H9 (cell line): ENCODE measurements around the gene PIP5K1A. TPM values are rescaled to one million over a fixed set of nuclear protein-coding genes. Genes with fewer than 3 reads are reported as not detected.

Experiments used
- DNase-seq: peaks from one replicate; pipeline ENCODE4 v3.0.0-alpha.2; 2017
- H2AFZ ChIP-seq: one replicate; pipeline ENCODE4 v1.6.1; 2013; ENCODE audit warnings: mild to moderate bottlenecking, low read length, control low read depth, moderate library complexity
- H2AK5ac ChIP-seq: 2 replicates; pipeline ENCODE4 v1.6.1; 2013; ENCODE audit warnings: low read length, control low read depth, mixed read lengths; ENCODE audit not compliant: insufficient read length
- H2BK120ac ChIP-seq: one replicate; pipeline ENCODE4 v1.6.1; 2013; ENCODE audit warnings: low read depth, mild to moderate bottlenecking, low read length, control low read depth, inconsistent platforms; ENCODE audit not compliant: poor library complexity, severe bottlenecking
- H2BK12ac ChIP-seq: 2 replicates; pipeline ENCODE4 v1.6.1; 2013; ENCODE audit warnings: low read length, control low read depth, mixed read lengths, low read depth; ENCODE audit not compliant: insufficient read length
- H2BK15ac ChIP-seq: 2 replicates; pipeline ENCODE4 v1.6.1; 2013; ENCODE audit warnings: low read depth, low read length, control low read depth
- H2BK20ac ChIP-seq: one replicate; pipeline ENCODE4 v1.6.1; 2013; ENCODE audit warnings: low read depth, mild to moderate bottlenecking, low read length, control low read depth, inconsistent platforms; ENCODE audit not compliant: poor library complexity, severe bottlenecking
- H2BK5ac ChIP-seq: 2 replicates; pipeline ENCODE4 v1.6.1; 2013; ENCODE audit warnings: low read length, control low read depth, mixed read lengths; ENCODE audit not compliant: insufficient read length
- H3K14ac ChIP-seq: 2 replicates; pipeline ENCODE4 v1.6.1; 2013; ENCODE audit warnings: low read length, control low read depth; ENCODE audit not compliant: insufficient read depth
- H3K18ac ChIP-seq: 2 replicates; pipeline ENCODE4 v1.6.1; 2013; ENCODE audit warnings: low read depth, mild to moderate bottlenecking, mixed read lengths, low read length, control low read depth; ENCODE audit not compliant: insufficient read length
- H3K23ac ChIP-seq: 2 replicates; pipeline ENCODE4 v1.6.1; 2013; ENCODE audit warnings: low read length, control low read depth, mixed read lengths, low read depth; ENCODE audit not compliant: insufficient read length
- H3K23me2 ChIP-seq: 2 replicates; pipeline ENCODE4 v1.6.1; 2013; ENCODE audit warnings: low read depth, mild to moderate bottlenecking, mixed read lengths, low read length, control low read depth; ENCODE audit not compliant: insufficient read length, poor library complexity, severe bottlenecking
- H3K27ac ChIP-seq: 2 replicates; pipeline ENCODE4 v1.5.1; 2013; ENCODE audit warnings: low read length, control low read depth, mixed read lengths, low read depth; ENCODE audit not compliant: insufficient read length
- H3K27me3 ChIP-seq: 2 replicates; pipeline ENCODE4 v1.6.1; 2013; ENCODE audit warnings: low read length, control low read depth, inconsistent platforms; ENCODE audit not compliant: insufficient read depth
- H3K4ac ChIP-seq: 2 replicates; pipeline ENCODE4 v1.6.1; 2013; ENCODE audit warnings: low read depth, mild to moderate bottlenecking, control low read depth, inconsistent platforms, low read length, moderate library complexity
- H3K4me1 ChIP-seq: 2 replicates; pipeline ENCODE4 v1.6.1; 2013; ENCODE audit warnings: low read length, control low read depth, inconsistent platforms; ENCODE audit not compliant: insufficient read depth
- H3K4me2 ChIP-seq: 2 replicates; pipeline ENCODE4 v1.6.1; 2013; ENCODE audit warnings: low read length, control low read depth, mixed read lengths; ENCODE audit not compliant: insufficient read length, insufficient read depth
- H3K56ac ChIP-seq: 2 replicates; pipeline ENCODE4 v1.6.1; 2013; ENCODE audit warnings: low read depth, mild to moderate bottlenecking, mixed read lengths, low read length, control low read depth; ENCODE audit not compliant: insufficient read length
- H3K79me1 ChIP-seq: 2 replicates; pipeline ENCODE4 v1.6.1; 2013; ENCODE audit warnings: low read depth, mild to moderate bottlenecking, moderate library complexity, low read length, control low read depth, inconsistent platforms; ENCODE audit not compliant: insufficient read depth, poor library complexity, severe bottlenecking
- H3K79me2 ChIP-seq: 2 replicates; pipeline ENCODE4 v1.6.1; 2013; ENCODE audit warnings: low read length, control low read depth, inconsistent platforms; ENCODE audit not compliant: insufficient read depth
- H3K9ac ChIP-seq: 2 replicates; pipeline ENCODE4 v1.6.1; 2013; ENCODE audit warnings: low read length, control low read depth, mixed read lengths; ENCODE audit not compliant: insufficient read length; ENCODE audit errors: extremely low read depth
- H3K9me3 ChIP-seq: one replicate; pipeline ENCODE4 v1.6.1; 2013; ENCODE audit warnings: low read depth, low read length, inconsistent platforms; ENCODE audit not compliant: control insufficient read depth
- H3T11ph ChIP-seq: one replicate; pipeline ENCODE4 v1.6.1; 2013; ENCODE audit warnings: mild to moderate bottlenecking, low read length, control low read depth, inconsistent platforms
- H4K20me1 ChIP-seq: one replicate; pipeline ENCODE4 v1.6.1; 2013; ENCODE audit not compliant: control insufficient read depth, insufficient read length, insufficient read depth
- H4K5ac ChIP-seq: 2 replicates; pipeline ENCODE4 v1.6.1; 2013; ENCODE audit warnings: low read depth, mild to moderate bottlenecking, mixed read lengths, low read length, control low read depth; ENCODE audit not compliant: insufficient read length
- H4K8ac ChIP-seq: replicated peaks from 2 replicates; pipeline ENCODE4 v1.6.1; 2013; ENCODE audit warnings: low read length, control low read depth, mixed read lengths, low read depth; ENCODE audit not compliant: insufficient read length
- H4K91ac ChIP-seq: 2 replicates; pipeline ENCODE4 v1.6.1; 2013; ENCODE audit warnings: low read depth, mild to moderate bottlenecking, moderate library complexity, mixed read lengths, low read length, control low read depth; ENCODE audit not compliant: insufficient read length
- H3K27ac Mint-ChIP-seq, 3 experiments: 2 replicates in 2 of 3; 3 replicates in 1 of 3; pipeline ENCODE4 v1.8.0; 2020 to 2021; ENCODE audit warnings: mixed read lengths in 3 of 3, mild to moderate bottlenecking in 1 of 3, moderate library complexity in 1 of 3
- H3K27me3 Mint-ChIP-seq: 2 replicates; pipeline ENCODE4 v1.8.0; 2021; ENCODE audit warnings: low read depth, mild to moderate bottlenecking, moderate library complexity, mixed read lengths
- H3K36me3 Mint-ChIP-seq, 3 experiments: 2 replicates in 2 of 3; 3 replicates in 1 of 3; pipeline ENCODE4 v1.8.0; 2020 to 2021; ENCODE audit warnings: low read depth in 3 of 3, mixed read lengths in 3 of 3; ENCODE audit not compliant: insufficient read depth in 1 of 3
- H3K4me1 Mint-ChIP-seq, 2 experiments: 2 replicates each; pipeline ENCODE4 v1.8.0; 2020; ENCODE audit warnings: mixed read lengths in 2 of 2
- H3K4me3 Mint-ChIP-seq, 2 experiments: 2 replicates in 1 of 2; 3 replicates in 1 of 2; pipeline ENCODE4 v1.8.0; 2020 to 2021; ENCODE audit warnings: mild to moderate bottlenecking in 2 of 2, mixed read lengths in 2 of 2, moderate library complexity in 1 of 2
- H3K9me3 Mint-ChIP-seq, 2 experiments: 2 replicates in 1 of 2; 3 replicates in 1 of 2; pipeline ENCODE4 v1.8.0; 2020; ENCODE audit warnings: mild to moderate bottlenecking in 2 of 2, mixed read lengths in 2 of 2, moderate library complexity in 1 of 2
- WGBS: extraction: QIAGEN DNeasy Blood & Tissue Kit; methylation state at CpG from one replicate; pipeline ENCODE4 v1.1.7; 2013; ENCODE audit warnings: missing lambda C conversion rate, low lambda C conversion rate, mixed read lengths; ENCODE audit not compliant: insufficient read length; ENCODE audit errors: extremely low coverage; 5-methylcytosine and 5-hydroxymethylcytosine counted together
- total RNA-seq: library from RNA; stranded (reverse); gene quantifications from 2 replicates; pipeline ENCODE4 v1.2.1, GENCODE V29; 2021
- TF ChIP-seq, protein P1 (sequence below): fragments of 200-600 bp; sonication (generic); conservative IDR thresholded peaks from 3 replicates; pipeline ENCODE4 v1.8.0; 2021; ENCODE audit warnings: antibody characterized with exemption, mild to moderate bottlenecking

The PIP5K1A gene
- total RNA-seq, 1 experiment from 2014 or later = 94.6 TPM

DNA sequence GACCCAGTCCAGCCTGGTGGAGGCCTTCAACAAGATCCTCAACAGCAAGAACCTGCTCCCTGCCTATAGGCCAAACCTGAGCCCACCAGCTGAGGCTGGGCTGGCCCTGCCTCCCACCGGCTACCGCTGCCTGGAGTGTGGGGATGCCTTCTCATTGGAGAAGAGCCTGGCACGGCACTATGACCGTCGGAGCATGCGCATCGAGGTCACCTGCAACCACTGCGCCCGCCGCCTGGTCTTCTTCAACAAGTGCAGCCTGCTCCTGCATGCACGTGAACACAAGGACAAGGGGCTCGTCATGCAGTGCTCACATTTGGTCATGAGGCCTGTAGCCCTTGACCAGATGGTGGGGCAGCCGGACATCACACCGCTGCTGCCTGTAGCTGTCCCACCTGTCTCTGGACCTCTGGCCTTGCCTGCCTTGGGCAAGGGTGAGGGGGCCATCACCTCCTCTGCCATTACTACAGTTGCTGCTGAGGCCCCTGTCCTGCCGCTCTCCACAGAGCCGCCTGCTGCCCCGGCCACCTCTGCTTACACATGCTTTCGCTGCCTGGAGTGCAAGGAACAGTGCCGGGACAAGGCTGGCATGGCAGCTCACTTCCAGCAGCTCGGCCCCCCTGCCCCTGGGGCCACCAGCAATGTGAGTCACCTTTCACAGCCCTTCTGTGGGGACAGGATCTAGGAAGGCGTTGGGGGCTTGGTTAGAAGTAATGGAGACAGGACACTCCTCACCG is 89.6 kb downstream of the PIP5K1A start:
- no peak overlapping the region for H3K56ac ChIP-seq
- H3K23ac ChIP-seq = no peak overlapping the region
- no peaks in the 10 kb centered on the region for H3K79me1 ChIP-seq
- H3K27me3 Mint-ChIP-seq = peaks cover 2% of the 10 kb centered on the region; the same call in 1 of the 2 replicates
- H3K36me3 Mint-ChIP-seq = peaks cover 56 to 83% (median 81%) of the 10 kb centered on the region in 3 experiments
- H2BK120ac ChIP-seq = no peak overlapping the region
- no peak overlapping the region for H3K4ac ChIP-seq
- TF ChIP-seq, protein P1, sequence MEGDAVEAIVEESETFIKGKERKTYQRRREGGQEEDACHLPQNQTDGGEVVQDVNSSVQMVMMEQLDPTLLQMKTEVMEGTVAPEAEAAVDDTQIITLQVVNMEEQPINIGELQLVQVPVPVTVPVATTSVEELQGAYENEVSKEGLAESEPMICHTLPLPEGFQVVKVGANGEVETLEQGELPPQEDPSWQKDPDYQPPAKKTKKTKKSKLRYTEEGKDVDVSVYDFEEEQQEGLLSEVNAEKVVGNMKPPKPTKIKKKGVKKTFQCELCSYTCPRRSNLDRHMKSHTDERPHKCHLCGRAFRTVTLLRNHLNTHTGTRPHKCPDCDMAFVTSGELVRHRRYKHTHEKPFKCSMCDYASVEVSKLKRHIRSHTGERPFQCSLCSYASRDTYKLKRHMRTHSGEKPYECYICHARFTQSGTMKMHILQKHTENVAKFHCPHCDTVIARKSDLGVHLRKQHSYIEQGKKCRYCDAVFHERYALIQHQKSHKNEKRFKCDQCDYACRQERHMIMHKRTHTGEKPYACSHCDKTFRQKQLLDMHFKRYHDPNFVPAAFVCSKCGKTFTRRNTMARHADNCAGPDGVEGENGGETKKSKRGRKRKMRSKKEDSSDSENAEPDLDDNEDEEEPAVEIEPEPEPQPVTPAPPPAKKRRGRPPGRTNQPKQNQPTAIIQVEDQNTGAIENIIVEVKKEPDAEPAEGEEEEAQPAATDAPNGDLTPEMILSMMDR = no peak
- no peaks in the 10 kb centered on the region for H3K9me3 Mint-ChIP-seq
- H2BK12ac ChIP-seq = no peak overlapping the region
- no peak overlapping the region for H3K14ac ChIP-seq
- peak overlapping the region in 1 of 3 experiments; percentile 73; a peak in 2 of 7 replicates for H3K27ac Mint-ChIP-seq
- no peak overlapping the region for H3K4me2 ChIP-seq
- peaks cover 29 to 50% of the 10 kb centered on the region in 2 experiments for H3K4me1 Mint-ChIP-seq
- H3K27ac ChIP-seq = no peak overlapping the region
- H2AFZ ChIP-seq = no peak overlapping the region
- no CpG with 5 or more reads among the region's 22 CpGs for WGBS
- no peak overlapping the region for H3T11ph ChIP-seq
- H2BK5ac ChIP-seq = no peak overlapping the region
- H2BK20ac ChIP-seq = no peak overlapping the region
- no peak overlapping the region for H4K5ac ChIP-seq
- no peak overlapping the region for H4K8ac ChIP-seq
- H3K23me2 ChIP-seq = peaks cover 4% of the 10 kb centered on the region
- peaks cover 8% of the 10 kb centered on the region; the same call in 1 of the 2 replicates for H3K79me2 ChIP-seq
- H3K9me3 ChIP-seq = no peaks in the 10 kb centered on the region
- H4K91ac ChIP-seq = no peak overlapping the region
- no peak overlapping the region for H2AK5ac ChIP-seq
- no peak overlapping the region for H2BK15ac ChIP-seq
- no peak overlapping the region for H3K9ac ChIP-seq
- no peak for DNase-seq
- no peaks in the 10 kb centered on the region for H3K27me3 ChIP-seq
- no peak overlapping the region for H3K4me3 Mint-ChIP-seq
- H3K18ac ChIP-seq = no peak overlapping the region
- H4K20me1 ChIP-seq = peaks cover 3% of the 10 kb centered on the region
- H3K4me1 ChIP-seq = no peaks in the 10 kb centered on the region
